Measurements from ENCODE around the gene ARHGAP44. TPM values are rescaled to one million over a fixed set of nuclear protein-coding genes. Genes with fewer than 3 reads are reported as not detected.

Gene ARHGAP44
- total and polyA plus RNA-seq, 4 donors: 0.14 to 1.3 (median 0.42) TPM

Small RNA genes within 50 kb of the gene (small RNA-seq; reads per million reads assigned to genes)
- gene MIR1269B: not detected

Other genes with a start within 250 kb of the ARHGAP44 start
- gene MYOCD, start 123.6 kb upstream of the ARHGAP44 start, total RNA-seq: under 1 TPM; 0.05 to 0.59 TPM
- gene MYOCD, start 123.6 kb upstream of the ARHGAP44 start, polyA plus RNA-seq: under 1 TPM; 0.14 to 0.31 TPM
- 10 to 100 TPM; 33.3 to 54.1 TPM for gene ELAC2, start 228.5 kb downstream of the ARHGAP44 start, total RNA-seq
- 10 to 100 TPM; 26.5 to 39.0 TPM for gene ELAC2, start 228.5 kb downstream of the ARHGAP44 start, polyA plus RNA-seq